Panc1 (cell line): ENCODE data around the gene MRTFA. TPM values are rescaled to one million over a fixed set of nuclear protein-coding genes. Genes with fewer than 3 reads are reported as not detected.

ENCODE experiments used
- ATAC-seq: fragments of 200-7000 bp; cut with Tn5 transposase; 2 replicates; pipeline ENCODE4 v1.9.1; 2020; ENCODE audit warnings: mild to moderate bottlenecking, moderate library complexity
- BruUV-seq: library from RNA; stranded (reverse); fragments of 400-500 nt; replicated peaks from 2 replicates; lab custom pipeline; 2021; lab: Mats Ljungman, UMichigan
- CTCF ChIA-PET: fragments of 300-600 bp; sonication (Branson Sonifier 250); formaldehyde crosslinking; loops from one replicate; lab custom pipeline; 2022; ENCODE audit warnings: antibody characterized with exemption; lab: Charles Lee
- POLR2A ChIA-PET: fragments of 300-600 bp; sonication (Branson Sonifier 250); formaldehyde crosslinking; loops from one replicate; lab custom pipeline; 2022; ENCODE audit warnings: antibody characterized with exemption; lab: Charles Lee
- DNase-seq: peaks from one replicate; pipeline ENCODE4 v3.0.0-alpha.2; 2010; ENCODE audit warnings: low read depth, low spot score
- H3K27ac ChIP-seq: 2 replicates; pipeline ENCODE4 v1.5.1; 2011; ENCODE audit warnings: mild to moderate bottlenecking, low read length, inconsistent platforms
- H3K27me3 ChIP-seq: fragments of 200-500 bp; sonication (Bioruptor generic); 2 replicates; pipeline ENCODE4 v1.6.0; 2014; ENCODE audit warnings: low read length, inconsistent platforms; ENCODE audit not compliant: control insufficient read depth, insufficient read depth
- H3K36me3 ChIP-seq: fragments of 200-500 bp; sonication (Bioruptor generic); 2 replicates; pipeline ENCODE4 v1.5.1; 2014; ENCODE audit warnings: inconsistent platforms, mild to moderate bottlenecking, low read length, moderate library complexity; ENCODE audit not compliant: control insufficient read depth, insufficient read depth
- H3K4me1 ChIP-seq: 2 replicates; pipeline ENCODE4 v1.5.1; 2011; ENCODE audit warnings: inconsistent platforms, mild to moderate bottlenecking, low read length, moderate library complexity; ENCODE audit not compliant: control insufficient read depth, insufficient read depth
- H3K4me3 ChIP-seq, 2 experiments: 2 replicates each; pipeline ENCODE4 v1.5.1; 2011 to 2012; ENCODE audit warnings: low read depth in 2 of 2, low read length in 2 of 2, mild to moderate bottlenecking in 2 of 2, inconsistent platforms in 1 of 2, moderate library complexity in 1 of 2
- H3K9me3 ChIP-seq: fragments of 200-500 bp; sonication (Bioruptor generic); 2 replicates; pipeline ENCODE4 v1.5.1; 2014; ENCODE audit warnings: low read depth, mild to moderate bottlenecking, inconsistent platforms, low read length, moderate library complexity; ENCODE audit not compliant: control insufficient read depth, insufficient read depth
- POLR2AphosphoS5 ChIP-seq: IDR thresholded peaks from 2 replicates; pipeline ENCODE4 v1.6.1; 2012; ENCODE audit warnings: mild to moderate bottlenecking, low read depth, low read length, moderate library complexity
- SIN3A ChIP-seq: IDR thresholded peaks from 2 replicates; pipeline ENCODE4 v1.6.1; 2012; ENCODE audit warnings: low read depth, mild to moderate bottlenecking, low read length, moderate library complexity, borderline replicate concordance; ENCODE audit not compliant: insufficient read depth
- TCF7L2 ChIP-seq: IDR thresholded peaks from 2 replicates; pipeline ENCODE4 v1.6.1; 2011; ENCODE audit warnings: mild to moderate bottlenecking, low read depth, low read length, inconsistent platforms
- in situ Hi-C: cut with HindIII; loops from 2 replicates; pipeline ENCODE4 v1.10.0; 2016; ENCODE audit warnings: low sequenced_read_pairs, low pct_unique_long_range_greater_than_20kb
- intact Hi-C: fragments of 100-400 bp; cut with micrococcal nuclease; formaldehyde crosslinking; loops from one replicate; pipeline ENCODE4 v1.10.0; 2022; ENCODE audit not compliant: unreplicated experiment
- total RNA-seq: library from RNA; stranded (reverse); gene quantifications from one replicate; pipeline ENCODE4 v1.2.1, GENCODE V29; 2021; ENCODE audit not compliant: unreplicated experiment
- TF ChIP-seq, protein P1 (sequence below), 2 experiments: IDR thresholded peaks; 2 replicates each; pipeline ENCODE4 v1.6.1; 2011 to 2012; ENCODE audit warnings: low read depth in 2 of 2, control low read depth in 1 of 2, low read length in 1 of 2, mild to moderate bottlenecking in 1 of 2, moderate library complexity in 1 of 2; ENCODE audit not compliant: insufficient read depth in 1 of 2
- TF ChIP-seq, protein P2 (sequence below): fragments of 450-650 bp; IDR thresholded peaks from 2 replicates; pipeline ENCODE4 v1.5.1; 2017; ENCODE audit warnings: mild to moderate bottlenecking

MRTFA gene
- total RNA-seq, 1 experiment from 2014 or later = 62.1 TPM

DNA sequence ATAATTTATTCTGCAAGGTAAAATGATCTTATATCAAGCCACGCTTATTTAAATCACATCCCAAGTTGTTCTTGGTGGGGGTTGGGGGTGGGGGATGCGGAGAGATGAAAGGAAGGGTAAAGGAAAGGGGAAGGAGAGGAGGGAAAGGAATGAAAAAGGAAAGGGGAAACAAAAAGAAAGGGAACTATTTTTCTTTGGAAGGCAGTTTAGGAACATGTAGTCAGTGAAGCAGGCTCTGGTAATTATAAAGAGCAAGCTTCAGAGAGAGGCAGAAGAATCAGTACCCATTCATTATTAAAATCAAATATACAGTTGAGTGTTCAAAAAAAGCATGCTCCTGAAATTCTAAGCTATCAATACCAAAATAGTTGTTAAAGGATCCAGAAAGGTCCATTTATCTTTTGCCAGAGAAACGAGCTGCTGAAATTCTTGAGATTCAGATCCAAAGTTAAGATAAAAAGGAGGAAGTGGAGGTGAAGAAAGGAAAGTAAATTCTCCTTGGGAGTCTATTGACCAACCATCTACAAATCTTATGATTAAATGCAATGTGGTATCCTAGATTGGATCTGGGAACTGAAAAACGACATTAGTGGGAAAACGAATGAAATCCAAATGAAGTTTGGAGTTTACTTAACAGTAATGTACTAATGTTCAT is 158.7 kb downstream of the MRTFA start:
- no peaks in the 10 kb centered on the region for H3K36me3 ChIP-seq
- DNase-seq (no peak), ATAC-seq (no peak)
- intact Hi-C loops = no loop called here
- peaks cover 20% of the 10 kb centered on the region for H3K4me1 ChIP-seq
- H3K4me3 ChIP-seq = no peak overlapping the region
- ChIA-PET CTCF (interaction anchor here (1.7 kb wide), 1 partner anchor 41 kb away, joined by 4 read pairs; no protein-coding TSS in a partner anchor), POLR2A (interaction anchor here (0.6 to 0.7 kb wide), 2 partner anchors 81 to 140 kb away, joined by 3 to 5 read pairs; no protein-coding TSS in a partner anchor)
- no peaks in the 10 kb centered on the region for H3K9me3 ChIP-seq
- H3K27ac ChIP-seq = peak overlapping the region; percentile 68
- no peaks in the 10 kb centered on the region for H3K27me3 ChIP-seq
- in situ Hi-C loops = no loop called here
- BruUV-seq = no TSS peak
- TF ChIP-seq, protein P1, sequence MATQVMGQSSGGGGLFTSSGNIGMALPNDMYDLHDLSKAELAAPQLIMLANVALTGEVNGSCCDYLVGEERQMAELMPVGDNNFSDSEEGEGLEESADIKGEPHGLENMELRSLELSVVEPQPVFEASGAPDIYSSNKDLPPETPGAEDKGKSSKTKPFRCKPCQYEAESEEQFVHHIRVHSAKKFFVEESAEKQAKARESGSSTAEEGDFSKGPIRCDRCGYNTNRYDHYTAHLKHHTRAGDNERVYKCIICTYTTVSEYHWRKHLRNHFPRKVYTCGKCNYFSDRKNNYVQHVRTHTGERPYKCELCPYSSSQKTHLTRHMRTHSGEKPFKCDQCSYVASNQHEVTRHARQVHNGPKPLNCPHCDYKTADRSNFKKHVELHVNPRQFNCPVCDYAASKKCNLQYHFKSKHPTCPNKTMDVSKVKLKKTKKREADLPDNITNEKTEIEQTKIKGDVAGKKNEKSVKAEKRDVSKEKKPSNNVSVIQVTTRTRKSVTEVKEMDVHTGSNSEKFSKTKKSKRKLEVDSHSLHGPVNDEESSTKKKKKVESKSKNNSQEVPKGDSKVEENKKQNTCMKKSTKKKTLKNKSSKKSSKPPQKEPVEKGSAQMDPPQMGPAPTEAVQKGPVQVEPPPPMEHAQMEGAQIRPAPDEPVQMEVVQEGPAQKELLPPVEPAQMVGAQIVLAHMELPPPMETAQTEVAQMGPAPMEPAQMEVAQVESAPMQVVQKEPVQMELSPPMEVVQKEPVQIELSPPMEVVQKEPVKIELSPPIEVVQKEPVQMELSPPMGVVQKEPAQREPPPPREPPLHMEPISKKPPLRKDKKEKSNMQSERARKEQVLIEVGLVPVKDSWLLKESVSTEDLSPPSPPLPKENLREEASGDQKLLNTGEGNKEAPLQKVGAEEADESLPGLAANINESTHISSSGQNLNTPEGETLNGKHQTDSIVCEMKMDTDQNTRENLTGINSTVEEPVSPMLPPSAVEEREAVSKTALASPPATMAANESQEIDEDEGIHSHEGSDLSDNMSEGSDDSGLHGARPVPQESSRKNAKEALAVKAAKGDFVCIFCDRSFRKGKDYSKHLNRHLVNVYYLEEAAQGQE (IDR thresholded peaks at IDR 0.05; ENCODE audit: insufficient read depth in 1 of 2, low read depth in 2 of 2, low read length in 1 of 2) = no peak
- TF ChIP-seq TCF7L2 (no peak), POLR2AphosphoS5 (no peak), SIN3A (no peak)
- TF ChIP-seq, protein P2, sequence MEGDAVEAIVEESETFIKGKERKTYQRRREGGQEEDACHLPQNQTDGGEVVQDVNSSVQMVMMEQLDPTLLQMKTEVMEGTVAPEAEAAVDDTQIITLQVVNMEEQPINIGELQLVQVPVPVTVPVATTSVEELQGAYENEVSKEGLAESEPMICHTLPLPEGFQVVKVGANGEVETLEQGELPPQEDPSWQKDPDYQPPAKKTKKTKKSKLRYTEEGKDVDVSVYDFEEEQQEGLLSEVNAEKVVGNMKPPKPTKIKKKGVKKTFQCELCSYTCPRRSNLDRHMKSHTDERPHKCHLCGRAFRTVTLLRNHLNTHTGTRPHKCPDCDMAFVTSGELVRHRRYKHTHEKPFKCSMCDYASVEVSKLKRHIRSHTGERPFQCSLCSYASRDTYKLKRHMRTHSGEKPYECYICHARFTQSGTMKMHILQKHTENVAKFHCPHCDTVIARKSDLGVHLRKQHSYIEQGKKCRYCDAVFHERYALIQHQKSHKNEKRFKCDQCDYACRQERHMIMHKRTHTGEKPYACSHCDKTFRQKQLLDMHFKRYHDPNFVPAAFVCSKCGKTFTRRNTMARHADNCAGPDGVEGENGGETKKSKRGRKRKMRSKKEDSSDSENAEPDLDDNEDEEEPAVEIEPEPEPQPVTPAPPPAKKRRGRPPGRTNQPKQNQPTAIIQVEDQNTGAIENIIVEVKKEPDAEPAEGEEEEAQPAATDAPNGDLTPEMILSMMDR = no peak

DNA sequence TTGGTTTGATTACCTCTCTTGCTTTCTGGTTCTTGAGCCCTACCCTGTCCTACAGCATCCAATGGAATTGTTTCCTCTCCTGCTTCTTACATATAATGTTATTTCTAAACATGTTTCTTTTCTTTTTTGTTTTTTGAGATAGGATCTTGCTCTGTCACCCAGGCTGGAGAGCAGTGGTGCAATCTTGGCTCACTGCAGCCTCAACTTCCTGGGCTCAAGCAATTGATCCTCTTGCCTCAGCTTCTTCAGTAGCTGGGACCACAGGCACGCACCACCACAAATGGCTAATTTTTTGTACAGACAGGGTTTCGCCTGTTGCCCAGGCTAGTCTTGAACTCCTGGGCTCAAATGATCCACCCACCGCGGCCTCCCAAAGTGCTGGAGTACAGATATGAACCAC is 160.2 kb downstream of the MRTFA start:
- Histone ChIP-seq H3K27me3 (no peaks in the 10 kb centered on the region), H3K9me3 (no peaks in the 10 kb centered on the region), H3K27ac (no peak overlapping the region), H3K4me3 (no peak overlapping the region), H3K36me3 (no peaks in the 10 kb centered on the region), H3K4me1 (peaks cover 20% of the 10 kb centered on the region)
- no TSS peak for BruUV-seq
- ChIA-PET POLR2A (no interaction called here), CTCF (no interaction called here)
- ATAC-seq = no peak
- no peak for DNase-seq
- TF ChIP-seq, protein P1 (IDR thresholded peaks at IDR 0.05; ENCODE audit: insufficient read depth in 1 of 2, low read depth in 2 of 2, low read length in 1 of 2) = no peak
- TF ChIP-seq, protein P2 = no peak
- no peak for TF ChIP-seq TCF7L2
- TF ChIP-seq SIN3A = no peak
- no peak for TF ChIP-seq POLR2AphosphoS5
- intact Hi-C loops (no loop called here), in situ Hi-C loops (no loop called here)
